ENCODE measurements around the gene ITFG1.

ITFG1 gene

DNA sequence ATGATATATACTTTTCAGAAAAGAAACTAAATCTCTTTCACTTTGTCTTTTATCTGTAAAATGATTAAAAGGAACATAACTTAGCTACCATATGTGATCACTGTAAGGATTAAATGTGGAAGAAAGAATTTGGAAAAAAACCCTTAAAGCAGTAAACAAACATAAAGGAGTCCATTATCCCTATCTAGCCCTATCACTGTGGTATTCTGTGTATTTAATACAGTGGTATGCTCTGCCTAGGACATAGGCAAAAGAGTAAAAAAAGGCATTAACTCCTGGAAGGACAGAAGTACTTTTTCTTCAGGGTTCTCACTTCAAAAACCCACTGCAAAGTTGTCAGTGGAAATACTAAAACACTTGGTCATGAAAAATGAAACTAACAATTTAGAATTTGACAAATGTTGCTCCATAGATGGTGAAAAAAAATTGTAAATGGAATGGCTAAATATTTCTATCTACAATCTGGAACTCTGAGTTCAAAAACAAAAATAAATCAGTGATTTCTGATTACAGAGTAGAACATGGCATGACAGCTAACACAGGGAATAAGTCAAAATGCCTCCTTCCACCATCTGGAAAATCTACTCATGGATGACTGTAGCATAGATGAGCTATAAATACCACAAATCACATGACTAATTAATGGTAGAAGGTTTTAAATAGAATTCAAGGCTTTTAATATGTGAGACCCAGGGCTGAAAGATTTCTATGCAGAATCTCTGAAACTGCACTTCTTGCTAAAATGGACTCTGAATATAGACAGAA lies 140.1 kb downstream of the ITFG1 start:
- DNase-seq, result no peak

DNA sequence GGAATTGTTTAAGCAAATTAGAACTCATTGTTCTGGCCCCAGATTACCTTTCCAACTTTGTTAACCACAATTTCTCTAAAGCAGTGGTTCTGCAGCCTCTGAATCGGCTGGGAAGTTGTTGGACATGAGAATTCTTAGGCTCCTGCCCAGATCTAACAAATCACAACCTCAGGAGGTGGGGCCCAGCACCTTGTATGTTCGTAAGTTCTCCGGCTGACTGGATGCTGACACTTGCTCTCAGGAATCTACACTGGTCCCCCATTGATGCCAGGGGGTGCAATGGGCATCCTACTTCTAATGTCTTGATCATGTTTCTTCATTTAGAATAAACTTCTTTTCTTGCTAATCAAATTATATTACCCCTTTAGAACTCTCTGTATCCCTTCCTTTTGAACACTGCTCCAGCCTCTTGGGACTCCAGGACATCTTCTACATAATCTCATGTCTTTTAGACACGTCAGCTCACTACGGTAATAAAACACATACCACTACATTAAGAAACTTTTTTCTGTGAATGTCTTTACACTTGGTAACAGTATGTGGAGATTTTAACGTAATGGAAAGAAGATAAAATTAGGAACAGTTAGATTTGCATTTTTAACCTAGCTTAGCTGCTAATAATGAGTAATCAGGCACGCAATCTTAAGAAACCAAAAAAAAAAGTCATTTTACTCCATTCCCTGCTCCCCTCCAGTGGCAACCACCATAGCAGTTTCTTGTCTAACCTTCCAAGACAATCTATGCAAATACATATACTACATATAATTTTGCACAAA lies 143.2 kb downstream of the ITFG1 start:
- DNase-seq, result no peak

DNA sequence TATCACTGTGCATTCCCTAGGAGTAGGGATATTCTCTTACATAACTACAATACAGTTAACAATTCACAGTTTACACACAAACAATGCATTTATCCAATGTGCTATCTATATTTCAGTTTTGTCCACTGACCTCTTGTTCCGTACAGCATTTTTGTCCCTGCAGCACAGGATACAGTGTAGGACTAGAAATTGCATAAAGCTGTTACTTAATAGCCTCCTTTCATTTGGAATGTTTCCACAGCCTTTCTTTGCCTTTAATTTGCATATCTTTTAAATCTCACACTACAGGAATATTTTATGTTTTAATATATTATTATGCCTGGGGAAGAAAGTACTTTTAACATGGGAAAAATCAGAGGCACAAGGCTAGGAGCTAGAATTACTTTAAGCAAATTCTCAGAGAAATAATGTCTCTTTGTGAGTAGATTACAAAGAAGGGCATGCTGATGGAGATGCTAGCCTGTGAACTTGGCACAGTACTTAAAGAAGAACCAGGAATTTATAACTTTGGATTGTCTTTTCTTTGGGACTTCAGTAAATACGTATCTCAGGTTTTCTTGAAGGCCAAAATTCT lies 144.3 kb downstream of the ITFG1 start:
- DNase-seq, result no peak

DNA sequence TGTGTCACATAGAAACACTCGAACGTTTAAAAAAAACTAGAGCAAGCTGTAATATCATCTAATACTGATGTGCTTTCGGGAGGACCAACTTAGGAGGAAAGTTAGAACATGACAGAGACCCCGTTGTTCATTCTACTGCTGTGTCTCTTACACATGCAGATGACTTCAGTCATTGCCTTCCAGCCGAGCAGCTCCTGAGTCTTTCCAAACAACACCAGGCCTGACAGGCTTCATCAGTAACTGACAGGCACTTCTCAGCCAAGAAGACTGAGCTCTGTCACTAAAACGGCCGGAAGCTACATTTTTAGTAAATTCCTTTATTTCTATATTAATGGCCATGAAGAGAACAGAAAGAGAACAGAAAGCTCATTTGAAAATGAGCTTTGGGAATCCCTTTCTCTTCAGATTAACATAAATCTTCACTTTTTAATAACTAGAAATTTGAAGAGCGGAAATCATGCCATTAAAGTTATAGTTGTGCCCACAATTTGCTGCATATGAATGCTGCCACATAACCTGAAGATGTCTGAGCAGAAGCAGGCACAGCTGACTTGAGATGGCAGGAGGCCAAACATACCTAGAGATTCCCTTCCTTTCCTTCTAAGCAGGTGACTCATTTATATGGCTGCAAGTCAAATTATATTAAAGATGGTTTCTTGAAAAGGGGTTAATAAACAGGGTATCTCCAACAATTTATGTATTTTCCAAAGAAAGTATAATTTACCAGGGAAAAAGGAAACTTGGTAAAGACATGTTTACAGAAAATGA lies 148.9 kb downstream of the ITFG1 start:
- DNase-seq, result no peak

DNA sequence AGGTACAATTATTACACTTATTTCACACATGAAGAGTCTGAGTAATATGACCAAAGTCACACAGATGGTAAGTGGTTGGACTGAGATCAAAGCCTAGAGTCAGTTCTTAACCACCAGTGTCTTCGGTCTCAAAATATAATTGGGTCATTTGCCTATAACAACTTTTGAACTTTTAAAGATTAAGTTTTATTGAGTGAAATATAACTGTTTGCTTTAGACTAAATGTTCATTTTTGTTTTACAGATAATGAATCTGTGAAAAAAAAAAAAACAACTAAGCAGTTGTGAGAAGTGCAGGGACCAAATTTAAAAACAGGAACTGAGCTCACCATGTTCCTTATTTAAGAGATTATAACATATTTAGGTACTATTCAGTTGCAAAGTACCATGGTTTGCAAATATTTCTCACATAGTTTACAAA lies 150.1 kb downstream of the ITFG1 start:
- DNase-seq, result no peak

DNA sequence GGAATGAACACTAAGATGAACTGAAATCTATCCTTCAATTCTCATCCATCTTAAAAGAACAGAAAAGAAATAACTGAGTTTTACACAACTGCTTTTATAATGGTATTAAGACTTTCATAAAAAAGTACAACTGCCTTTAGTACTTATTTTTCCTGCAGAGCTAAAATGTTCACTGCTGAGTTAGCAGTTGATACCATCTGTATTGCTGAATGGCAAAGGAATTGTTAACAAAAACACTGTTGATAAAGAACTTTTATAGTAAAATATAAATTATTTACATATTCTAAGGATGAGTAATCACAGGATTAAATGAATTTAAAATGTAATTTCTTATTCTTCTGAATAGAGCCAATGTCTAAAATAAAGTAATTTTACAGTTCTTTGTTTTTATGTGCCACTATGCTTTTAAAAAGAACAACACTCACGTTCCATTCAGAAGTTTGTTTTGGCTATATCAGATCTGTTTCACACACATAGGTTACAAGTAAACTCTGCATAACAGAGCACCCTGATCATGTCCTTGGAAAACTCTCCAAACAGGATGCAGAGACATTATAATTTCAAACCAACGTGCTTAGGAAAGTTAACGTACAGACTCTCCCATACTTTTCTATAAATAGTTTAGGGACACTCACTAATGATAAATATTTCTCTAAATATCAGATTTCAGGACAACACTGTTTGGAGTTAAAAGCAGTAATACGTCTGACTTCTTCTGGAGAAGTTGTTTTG lies 151.1 kb downstream of the ITFG1 start:
- no peak for DNase-seq

DNA sequence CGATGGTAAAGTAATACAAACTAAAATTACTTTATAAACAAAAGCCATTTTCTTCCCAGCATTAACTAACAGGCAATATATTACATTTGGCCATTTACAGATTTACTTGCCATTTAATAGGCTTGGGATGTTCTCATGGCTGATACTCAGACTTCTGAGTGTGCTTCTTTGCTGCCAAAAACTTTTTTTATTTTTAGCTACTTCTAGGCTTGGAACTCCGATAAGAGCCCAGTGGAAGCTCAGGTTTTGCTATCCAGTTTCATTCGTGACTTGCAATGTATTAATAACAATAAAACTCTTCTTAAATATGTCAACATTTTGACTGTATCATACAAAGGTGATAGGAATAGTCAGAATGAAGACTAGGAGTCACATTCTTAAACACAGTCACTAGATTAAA lies 152.3 kb downstream of the ITFG1 start:
- no peak for DNase-seq

DNA sequence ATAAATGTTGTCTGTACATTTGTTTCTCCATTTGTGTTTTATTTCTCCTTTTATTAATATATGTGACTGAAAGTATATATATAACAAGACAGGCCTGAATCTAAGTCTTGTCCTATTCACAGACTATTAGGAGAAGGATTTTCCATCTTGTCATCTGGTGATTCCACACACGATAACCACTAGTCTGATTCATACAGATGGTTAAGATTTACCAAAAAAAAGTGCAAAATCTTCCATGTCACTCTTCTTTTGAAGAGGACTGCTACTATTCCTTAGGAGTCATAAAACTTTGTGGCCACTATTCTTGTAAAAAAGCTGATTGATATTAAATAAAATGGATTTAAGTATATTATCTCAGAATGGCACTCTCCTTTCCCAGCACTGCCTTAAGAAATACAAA lies 156.3 kb downstream of the ITFG1 start:
- no peak for DNase-seq

DNA sequence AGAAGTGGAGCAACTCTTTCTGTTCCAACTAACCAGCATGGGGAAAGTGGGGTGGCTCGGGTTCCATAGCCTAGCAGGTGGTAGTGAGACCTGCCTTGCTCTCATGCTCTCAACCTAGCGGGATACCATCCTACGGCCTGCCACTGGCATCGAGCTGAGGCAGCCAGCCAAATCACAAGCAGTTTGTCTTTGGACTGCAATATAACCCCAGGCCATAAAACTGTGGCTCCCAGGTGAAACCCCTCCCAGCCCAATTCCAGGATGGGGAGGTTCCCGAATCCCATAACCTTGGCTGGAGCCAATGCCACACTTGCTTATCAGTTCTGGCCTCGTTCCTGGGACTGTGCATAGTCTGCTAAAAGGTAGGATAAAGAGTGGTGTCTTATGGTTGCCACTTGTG lies 161.3 kb downstream of the ITFG1 start:
- DNase-seq, result no peak

DNA sequence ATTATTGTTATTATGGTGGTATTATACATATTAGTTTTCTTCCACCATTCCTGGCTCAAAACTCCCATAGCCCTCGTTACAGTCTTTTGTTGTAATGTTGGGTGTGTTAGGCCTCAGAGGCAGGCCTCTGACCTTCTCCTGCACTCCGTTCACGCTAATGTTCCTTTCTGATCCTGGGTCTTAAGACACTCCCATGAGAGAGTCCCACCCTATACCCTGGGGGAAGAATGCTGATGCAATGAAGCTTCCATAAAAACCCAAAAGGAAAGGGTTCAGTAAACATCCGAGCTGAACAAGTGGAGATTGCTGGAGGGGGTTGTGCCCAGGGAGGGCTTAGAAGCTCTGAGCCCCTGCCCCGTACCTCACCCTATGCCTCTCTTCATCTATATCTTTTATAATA lies 175.9 kb downstream of the ITFG1 start:
- no peak for DNase-seq

DNA sequence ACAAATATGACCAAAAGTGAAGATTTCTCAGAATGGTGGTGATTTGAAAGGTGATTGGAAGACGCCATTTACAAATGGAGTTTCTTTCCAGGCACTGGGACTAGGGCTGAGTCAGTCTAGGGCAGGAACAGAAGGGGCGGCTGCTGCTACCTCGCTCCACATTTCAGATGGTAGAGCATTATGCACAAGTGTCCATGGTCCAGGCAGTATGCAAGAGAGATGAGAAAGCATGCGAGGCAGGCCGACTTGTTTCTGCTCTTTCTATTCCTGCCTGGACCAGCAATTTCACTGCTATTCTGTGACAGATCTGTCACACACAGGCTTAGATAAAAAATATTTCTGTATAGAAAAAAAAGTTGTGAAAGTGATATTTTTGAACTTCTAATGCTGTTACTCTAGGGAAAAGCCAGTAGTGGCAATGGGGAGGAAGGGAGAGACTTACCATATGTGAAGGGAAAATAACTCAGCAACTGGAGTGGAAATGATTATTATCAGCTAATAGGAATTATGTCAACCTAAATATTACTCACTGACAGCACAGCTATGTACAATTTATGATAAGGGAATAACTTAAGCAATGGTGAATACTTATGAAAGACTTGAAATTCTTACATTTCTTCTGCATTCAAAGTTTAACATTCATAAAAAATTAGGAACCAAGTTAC lies 182.4 kb downstream of the ITFG1 start:
- DNase-seq, result no peak

DNA sequence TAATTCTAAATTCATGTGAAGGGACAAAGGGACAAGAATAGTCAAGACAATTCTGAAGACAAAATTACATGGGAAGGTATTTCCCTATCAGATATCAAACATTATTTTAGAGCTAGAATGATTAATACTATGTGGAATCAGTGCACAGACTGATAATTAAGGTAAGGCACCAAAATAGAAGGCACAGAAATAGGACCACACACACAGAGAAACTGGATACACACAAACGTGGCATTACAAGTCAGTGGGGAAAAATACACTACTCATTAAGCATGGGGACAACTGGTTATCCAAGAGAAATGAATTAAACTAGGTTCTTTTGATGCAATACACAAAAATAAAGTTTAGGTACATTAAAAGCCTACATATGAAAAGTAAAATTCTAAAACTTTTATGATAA lies 184.3 kb downstream of the ITFG1 start:
- no peak for DNase-seq

DNA sequence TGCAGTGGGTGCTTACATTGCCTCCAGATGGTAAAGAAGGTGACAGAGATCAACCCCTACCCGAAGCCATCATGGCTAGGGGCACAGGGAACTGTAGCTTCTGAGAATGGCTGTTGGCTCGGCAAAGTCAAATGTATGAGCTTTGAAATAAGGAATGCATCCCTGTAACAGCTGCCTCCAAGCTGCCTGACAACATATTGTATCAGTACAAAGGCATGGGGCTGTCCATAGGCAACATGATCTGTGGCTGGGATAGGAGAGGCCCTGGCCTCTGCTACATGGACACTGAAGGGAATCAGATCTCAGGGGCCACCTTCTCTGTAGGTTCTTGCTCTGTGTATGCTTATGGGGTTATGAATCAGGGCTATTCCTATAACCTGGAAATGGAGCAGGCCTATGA lies 197.9 kb downstream of the ITFG1 start:
- DNase-seq, result no peak

DNA sequence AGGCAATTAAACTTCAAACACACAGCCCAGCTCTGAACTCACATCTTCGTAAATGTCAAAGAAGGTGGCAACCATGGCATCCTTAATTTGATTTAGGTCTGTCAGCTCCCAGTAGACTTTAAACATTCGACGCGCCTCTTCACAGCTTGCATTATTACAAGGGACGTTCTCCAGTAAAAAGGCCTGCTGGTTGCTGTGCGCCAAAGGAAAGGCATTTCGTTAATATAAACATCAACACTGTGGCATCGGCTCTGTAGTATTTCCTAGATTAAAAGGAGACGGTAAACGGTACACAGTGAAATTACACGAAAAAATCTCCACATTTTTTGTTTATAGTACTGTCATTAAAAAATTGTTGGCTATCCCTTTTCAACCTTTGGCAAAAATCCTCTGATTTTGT lies 200.4 kb downstream of the ITFG1 start:
- no peak for DNase-seq

DNA sequence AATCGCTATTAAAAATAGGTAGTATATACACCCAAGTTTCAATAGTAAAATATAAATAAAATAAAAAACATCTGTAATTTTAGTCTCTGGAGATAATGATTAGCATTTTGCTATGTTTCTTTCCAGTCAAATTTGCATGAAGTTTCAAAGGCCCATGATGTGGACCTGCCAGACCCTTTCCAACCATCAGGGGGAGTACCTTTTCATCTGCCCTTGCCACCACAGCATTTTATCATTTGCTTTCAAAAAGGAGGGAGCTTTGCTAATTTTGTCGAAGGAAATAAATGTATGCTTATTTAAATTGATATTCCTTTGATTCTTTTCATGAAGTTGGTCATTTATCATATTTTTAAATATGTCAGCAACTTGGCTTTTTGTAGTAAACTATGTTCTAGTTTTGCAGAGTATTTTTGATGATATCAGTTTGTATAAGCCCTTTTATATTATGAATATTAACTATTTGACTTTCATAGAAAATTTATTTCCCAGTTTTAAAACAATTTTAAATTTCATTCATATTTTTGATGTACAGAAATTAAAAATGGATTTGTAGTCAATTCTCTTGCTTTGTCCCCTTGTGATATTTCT lies 201.9 kb downstream of the ITFG1 start:
- DNase-seq, result no peak

DNA sequence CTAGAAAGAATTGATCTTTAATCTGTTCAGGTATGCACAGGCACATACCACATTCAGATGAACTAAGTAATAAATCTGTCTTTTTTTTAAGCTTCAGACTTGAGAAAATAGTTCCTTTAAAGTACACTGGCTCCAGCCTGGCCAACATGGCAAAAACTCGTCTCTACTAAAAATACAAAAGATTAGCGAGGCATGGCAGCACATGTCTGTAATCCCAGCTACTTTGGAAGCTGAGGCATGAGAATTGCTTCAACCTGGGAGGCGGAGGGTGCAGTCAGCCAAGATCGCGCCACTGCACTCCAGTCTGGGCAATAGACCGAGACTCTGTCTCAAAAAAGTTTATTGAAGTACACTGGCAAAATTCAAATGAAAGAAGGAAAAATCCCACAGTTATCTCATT lies 206.1 kb downstream of the ITFG1 start:
- DNase-seq, result no peak

DNA sequence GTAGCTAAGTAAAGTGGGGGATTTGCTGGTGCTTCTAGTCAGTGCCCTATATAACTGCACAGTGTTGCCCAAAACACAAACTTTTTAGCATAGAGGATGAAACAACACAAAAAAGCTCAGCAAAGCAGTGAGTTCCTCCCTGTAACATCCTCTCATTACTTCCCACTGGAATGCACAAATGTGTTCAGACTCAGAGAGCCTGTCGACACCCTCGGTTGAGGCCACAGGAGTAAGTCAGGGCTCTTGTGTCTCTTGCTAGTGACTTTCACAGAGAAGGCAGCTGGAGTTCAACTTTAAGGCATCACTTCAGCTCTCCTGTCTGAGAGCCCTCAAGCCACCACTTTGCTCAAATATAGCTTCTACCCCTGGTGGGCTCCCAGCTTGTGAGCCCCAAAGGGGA lies 209.9 kb downstream of the ITFG1 start:
- no peak for DNase-seq

DNA sequence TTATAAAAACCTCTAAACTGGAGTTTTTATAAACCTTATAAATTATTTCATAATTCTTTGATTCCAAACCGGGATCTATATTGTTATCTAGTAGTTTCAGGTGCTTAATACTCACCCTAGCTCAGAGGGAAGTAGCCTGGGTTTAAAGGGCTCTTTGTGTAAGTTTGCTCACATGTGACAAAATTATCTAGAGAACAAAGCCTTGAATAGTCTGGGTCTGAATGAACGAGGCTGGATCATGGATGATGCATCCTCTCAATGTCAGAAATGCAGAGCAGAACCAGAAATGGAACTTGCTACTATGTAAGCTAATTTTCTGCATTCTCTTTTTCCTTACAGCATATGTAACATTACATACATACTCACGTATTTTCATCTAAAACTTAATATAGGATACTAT lies 213.2 kb downstream of the ITFG1 start:
- no peak for DNase-seq

DNA sequence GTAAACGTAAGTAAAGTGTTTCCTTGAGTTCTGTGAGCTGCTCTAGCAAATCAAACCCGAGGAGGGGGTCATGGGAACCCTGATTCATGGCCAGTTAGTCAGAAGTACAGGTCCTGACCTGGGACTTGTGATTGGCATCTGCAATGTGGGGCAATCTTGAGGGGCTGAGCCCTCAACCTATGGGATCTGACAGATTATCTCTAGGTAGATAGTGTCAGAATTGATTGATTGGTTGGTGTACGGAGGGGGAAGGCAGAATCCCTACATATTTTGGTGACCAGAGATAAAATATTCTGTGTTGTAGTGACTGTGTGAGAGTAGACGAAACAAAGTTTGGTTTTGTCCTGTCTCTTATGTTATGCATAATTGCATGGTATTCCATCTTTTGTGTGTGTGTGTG lies 216.7 kb downstream of the ITFG1 start:
- DNase-seq, result no peak

DNA sequence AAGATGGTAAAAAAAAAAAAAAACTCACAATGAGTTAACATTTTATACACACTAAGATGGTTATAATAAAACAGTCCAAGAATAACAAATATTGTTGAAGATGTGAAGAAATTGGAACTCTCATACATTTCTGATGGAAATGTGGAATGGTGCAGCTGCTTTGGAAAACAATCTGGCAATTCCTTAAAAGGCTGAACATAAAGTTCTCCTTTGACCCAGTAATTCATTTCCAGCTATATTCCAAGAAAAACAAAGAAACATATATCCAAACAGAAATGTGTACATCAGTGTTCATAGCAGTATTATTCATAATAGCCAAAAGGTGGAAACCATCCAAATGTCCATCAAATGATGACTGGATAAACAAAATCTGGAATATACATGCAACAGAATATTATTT lies 219.8 kb downstream of the ITFG1 start:
- DNase-seq, result no peak

DNA sequence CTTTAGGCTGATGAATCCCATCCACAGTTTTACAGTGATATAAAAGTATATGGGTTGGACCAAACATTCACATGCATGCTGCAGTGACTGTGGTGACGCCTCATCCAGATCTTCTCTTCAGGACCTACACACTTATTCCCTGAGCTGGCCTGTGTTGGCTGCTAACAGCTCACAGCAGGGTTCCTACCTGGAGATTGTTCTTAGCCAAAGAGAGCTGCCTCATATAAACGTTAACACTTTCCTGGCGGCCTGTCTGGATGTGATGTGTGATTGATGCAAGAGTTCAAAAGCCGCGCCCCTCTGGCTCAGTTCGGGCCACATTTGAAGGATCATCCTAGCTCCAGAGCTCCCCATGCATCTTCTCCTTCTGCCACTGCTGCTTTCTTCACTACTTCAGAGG lies 224.1 kb downstream of the ITFG1 start:
- DNase-seq, result no peak

DNA sequence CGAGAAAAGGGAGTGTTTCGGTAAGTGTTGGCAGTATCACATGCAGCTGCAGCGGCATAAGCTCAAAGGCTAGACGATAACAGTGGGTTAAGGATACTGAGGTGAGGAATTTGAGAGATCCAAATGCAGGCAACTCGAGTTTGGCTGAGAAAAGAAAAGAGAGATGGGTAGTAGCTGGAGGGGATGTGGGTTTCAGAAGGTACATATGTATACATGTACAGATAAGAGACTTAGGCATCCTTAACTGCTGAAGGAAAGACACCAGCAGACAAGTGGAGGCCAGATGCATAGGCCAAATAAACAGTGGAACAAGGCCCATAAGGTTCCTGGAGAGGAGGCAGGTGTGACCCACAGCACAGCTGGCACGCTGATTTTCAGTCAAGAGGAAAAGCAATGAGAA lies 230.6 kb downstream of the ITFG1 start:
- DNase-seq, result no peak

All from NCI-H1930 (cell line).